WTC11 (cell line): ENCODE data around the gene HDX. TPM values are rescaled to one million over a fixed set of nuclear protein-coding genes. Genes with fewer than 3 reads are reported as not detected.

ENCODE experiments used
- ATAC-seq: fragments of 200-7000 bp; cut with Tn5 transposase; 2 replicates; pipeline ENCODE4 v1.10.0; 2021; ENCODE audit warnings: mild to moderate bottlenecking, moderate library complexity
- CTCF ChIA-PET: fragments of 300-600 bp; sonication (Branson Sonifier 250); formaldehyde crosslinking; loops from one replicate; lab custom pipeline; 2021; ENCODE audit warnings: antibody characterized with exemption; lab: Charles Lee
- POLR2A ChIA-PET: fragments of 350-600 bp; sonication (Branson Sonifier 250); formaldehyde crosslinking; loops from one replicate; lab custom pipeline; 2021; ENCODE audit warnings: antibody characterized with exemption; lab: Charles Lee
- DNase-seq: peaks from one replicate; pipeline ENCODE4 v3.0.0; 2021; ENCODE audit warnings: low spot score
- H3K27ac Mint-ChIP-seq: 2 replicates; pipeline ENCODE4 v1.8.0; 2021; ENCODE audit warnings: mixed read lengths
- H3K27me3 Mint-ChIP-seq: 2 replicates; pipeline ENCODE4 v1.8.0; 2021; ENCODE audit warnings: low read depth, mild to moderate bottlenecking, moderate library complexity, mixed read lengths
- H3K36me3 Mint-ChIP-seq: 2 replicates; pipeline ENCODE4 v1.8.0; 2021; ENCODE audit warnings: mixed read lengths
- H3K4me1 Mint-ChIP-seq: 2 replicates; pipeline ENCODE4 v1.8.0; 2022; ENCODE audit warnings: mixed read lengths
- H3K4me3 Mint-ChIP-seq: 2 replicates; pipeline ENCODE4 v1.8.0; 2021; ENCODE audit warnings: mild to moderate bottlenecking, moderate library complexity, mixed read lengths
- H3K9me3 Mint-ChIP-seq: 2 replicates; pipeline ENCODE4 v1.8.0; 2021; ENCODE audit warnings: mixed read lengths
- EMX1 ChIP-seq: fragments of 250-450 bp; sonication (Bioruptor Pico); IDR thresholded peaks from 2 replicates; pipeline ENCODE4 v1.8.0; 2021; ENCODE audit warnings: mild to moderate bottlenecking
- FOXP1 ChIP-seq: sonication (generic); formaldehyde crosslinking; IDR thresholded peaks from 2 replicates; pipeline ENCODE4 v1.8.0; 2022; ENCODE audit warnings: missing genetic modification reagents, mild to moderate bottlenecking, moderate library complexity, borderline replicate concordance
- GRHL2 ChIP-seq: fragments of 250-450 bp; sonication (Bioruptor Pico); IDR thresholded peaks from 2 replicates; pipeline ENCODE4 v1.8.0; 2022; ENCODE audit warnings: mild to moderate bottlenecking, moderate library complexity; ENCODE audit not compliant: insufficient replicate concordance, severe bottlenecking
- GTF2I ChIP-seq: fragments of 250-450 bp; sonication (Bioruptor Pico); conservative IDR thresholded peaks from 2 replicates; pipeline ENCODE4 v1.4.0; 2021; ENCODE audit warnings: mild to moderate bottlenecking
- MXD4 ChIP-seq: fragments of 250-450 bp; sonication (Bioruptor Pico); IDR thresholded peaks from 2 replicates; pipeline ENCODE4 v1.8.0; 2021; ENCODE audit warnings: mild to moderate bottlenecking, moderate library complexity, borderline replicate concordance
- NR1H2 ChIP-seq: sonication (generic); formaldehyde crosslinking; IDR thresholded peaks from 2 replicates; pipeline ENCODE4 v1.9.0; 2021; ENCODE audit warnings: mild to moderate bottlenecking, moderate library complexity, missing genetic modification reagents
- NR2C2 ChIP-seq: sonication (generic); formaldehyde crosslinking; IDR thresholded peaks from 2 replicates; pipeline ENCODE4 v1.8.0; 2022; ENCODE audit warnings: mild to moderate bottlenecking, missing genetic modification reagents
- OVOL2 ChIP-seq: fragments of 250-450 bp; sonication (Bioruptor Pico); IDR thresholded peaks from 2 replicates; pipeline ENCODE4 v1.9.0; 2021; ENCODE audit warnings: mild to moderate bottlenecking, borderline replicate concordance
- PRDM15 ChIP-seq: sonication (generic); formaldehyde crosslinking; IDR thresholded peaks from 2 replicates; pipeline ENCODE4 v1.8.0; 2022; ENCODE audit warnings: missing genetic modification reagents
- RELA ChIP-seq: sonication (generic); formaldehyde crosslinking; IDR thresholded peaks from 2 replicates; pipeline ENCODE4 v1.8.1; 2022; ENCODE audit warnings: missing genetic modification reagents, mild to moderate bottlenecking, borderline replicate concordance
- SP1 ChIP-seq: sonication (generic); formaldehyde crosslinking; conservative IDR thresholded peaks from 2 replicates; pipeline ENCODE4 v1.8.1; 2022; ENCODE audit warnings: missing genetic modification reagents
- TP53 ChIP-seq: sonication (generic); formaldehyde crosslinking; IDR thresholded peaks from 2 replicates; pipeline ENCODE4 v1.8.1; 2023; ENCODE audit warnings: mild to moderate bottlenecking, missing genetic modification reagents
- ZNF317 ChIP-seq: sonication (generic); formaldehyde crosslinking; IDR thresholded peaks from 2 replicates; pipeline ENCODE4 v1.8.1; 2023; ENCODE audit warnings: low read depth, mild to moderate bottlenecking, moderate library complexity, missing genetic modification reagents, borderline replicate concordance
- ZNF425 ChIP-seq: fragments of 250-450 bp; sonication (Bioruptor Pico); conservative IDR thresholded peaks from 2 replicates; pipeline ENCODE4 v1.9.0; 2021; ENCODE audit warnings: mild to moderate bottlenecking
- total RNA-seq: library from RNA; stranded (reverse); gene quantifications from 3 replicates; pipeline ENCODE4 v1.2.3, GENCODE V29; 2021
- TF ChIP-seq, protein P1 (sequence below): sonication (generic); formaldehyde crosslinking; IDR thresholded peaks from 2 replicates; pipeline ENCODE4 v1.8.1; 2022; ENCODE audit warnings: low read depth, missing genetic modification reagents, borderline replicate concordance
- TF ChIP-seq, protein P2 (sequence below): sonication (generic); formaldehyde crosslinking; IDR thresholded peaks from 2 replicates; pipeline ENCODE4 v1.8.0; 2022; ENCODE audit warnings: mild to moderate bottlenecking, missing genetic modification reagents
- TF ChIP-seq, protein P3 (sequence below): sonication (generic); formaldehyde crosslinking; IDR thresholded peaks from 2 replicates; pipeline ENCODE4 v1.8.1; 2023; ENCODE audit warnings: mild to moderate bottlenecking, missing genetic modification reagents

The HDX gene
- total RNA-seq, 1 experiment from 2014 or later, result 6.3 TPM

DNA sequence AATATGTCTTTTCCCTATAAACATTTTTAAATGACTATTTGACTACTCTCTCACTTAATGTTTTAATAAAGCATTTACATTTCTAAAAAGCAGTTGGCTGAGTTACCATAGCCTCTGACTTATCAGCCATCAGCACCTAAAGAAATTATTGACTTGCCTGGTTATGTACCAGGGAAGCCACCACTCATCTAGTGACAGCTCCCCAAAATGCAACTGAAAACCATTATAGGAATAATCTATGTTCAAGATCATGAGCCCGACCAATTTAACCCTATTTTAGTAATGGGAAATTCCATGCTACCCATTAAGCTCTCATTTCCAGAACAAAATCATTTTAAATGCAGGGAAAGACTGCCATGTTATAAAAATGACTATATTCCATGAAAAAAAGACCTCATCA, 34.4 kb downstream of the HDX start (continued):
- TF ChIP-seq PRDM15 (CRISPR knock-in tag), result no peak
- no peak for TF ChIP-seq GRHL2 (CRISPR knock-in tag)
- TF ChIP-seq, all 79 proteins: peak for 0

DNA sequence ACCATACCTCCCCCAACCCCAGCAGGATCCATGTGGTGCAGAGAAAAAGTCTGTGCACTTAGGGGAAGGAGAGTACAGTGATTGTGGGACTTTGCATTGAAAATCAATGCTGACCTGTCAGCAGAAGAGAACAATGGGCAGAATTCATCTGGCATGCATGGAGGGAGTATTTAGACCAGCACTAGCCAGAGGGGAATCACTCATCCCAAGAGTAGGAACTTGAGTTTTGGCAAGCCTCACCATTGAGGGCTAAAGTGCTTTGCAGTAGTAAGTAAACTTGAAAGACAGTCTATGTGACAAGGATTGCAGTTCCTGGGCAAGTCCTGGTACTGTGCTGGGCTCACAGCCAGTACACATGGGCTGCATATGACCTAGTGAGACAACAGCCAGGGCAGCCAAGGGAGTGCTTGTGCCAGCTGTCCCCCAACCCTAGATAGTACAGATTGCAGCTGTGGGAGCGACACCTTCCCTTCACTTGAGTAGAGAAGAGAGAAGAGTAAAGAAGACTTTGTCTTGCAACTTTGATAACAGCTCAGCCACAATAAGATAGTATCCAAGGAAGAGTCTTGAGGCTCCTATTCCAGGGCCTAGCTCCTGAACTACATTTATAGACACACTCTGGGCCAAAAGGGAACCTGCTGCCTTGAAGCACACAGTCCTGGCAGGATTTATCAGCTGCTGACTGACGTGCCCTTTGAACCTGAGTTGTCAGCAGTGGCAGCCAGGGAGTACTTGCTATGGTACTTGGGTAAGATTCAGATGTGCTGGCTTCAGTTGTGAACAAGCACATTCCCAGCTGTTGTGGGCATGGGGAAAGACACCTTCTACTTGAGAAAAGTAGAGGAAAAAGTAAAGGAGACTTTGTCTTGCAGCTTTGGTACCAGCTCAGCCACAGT, 48.7 kb downstream of the HDX start:
- POLR2A ChIA-PET, result no interaction called here
- CTCF ChIA-PET, result no interaction called here
- no peak overlapping the region; the same call in 1 of the 2 replicates for H3K27ac Mint-ChIP-seq
- no peak for TF ChIP-seq MXD4 (CRISPR knock-in tag)
- H3K4me3 Mint-ChIP-seq, result no peak overlapping the region
- no peak for DNase-seq
- H3K4me1 Mint-ChIP-seq, result peaks cover 25% of the 10 kb centered on the region
- peaks cover 11% of the 10 kb centered on the region; the same call in 1 of the 2 replicates for H3K36me3 Mint-ChIP-seq
- ATAC-seq, result no peak
- H3K9me3 Mint-ChIP-seq, result peaks cover 16% of the 10 kb centered on the region
- H3K27me3 Mint-ChIP-seq, result no peaks in the 10 kb centered on the region

DNA sequence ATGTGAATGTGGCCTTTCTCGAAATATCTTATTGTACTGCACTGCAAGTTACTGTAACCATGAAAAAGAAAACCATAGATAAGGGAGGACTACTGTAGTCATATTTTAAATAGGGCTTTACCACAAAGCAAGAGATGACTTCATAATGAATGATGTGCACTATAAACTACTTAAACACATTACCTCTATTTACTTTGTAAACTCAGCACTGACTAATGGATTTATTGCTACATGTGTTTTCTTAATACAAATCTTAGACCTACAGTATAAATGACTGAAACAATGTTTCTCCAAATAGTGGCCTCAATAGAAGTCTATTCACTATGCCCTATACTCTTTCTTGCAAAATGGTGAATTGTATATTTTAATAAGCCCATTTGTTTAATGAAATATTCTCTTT, 61.1 kb downstream of the HDX start:
- H3K4me1 Mint-ChIP-seq, result no peaks in the 10 kb centered on the region
- peaks cover 30% of the 10 kb centered on the region for H3K36me3 Mint-ChIP-seq
- no peaks in the 10 kb centered on the region; the same call in 1 of the 2 replicates for H3K27me3 Mint-ChIP-seq
- peaks cover 31% of the 10 kb centered on the region for H3K9me3 Mint-ChIP-seq
- no peak overlapping the region for H3K27ac Mint-ChIP-seq
- H3K4me3 Mint-ChIP-seq, result no peak overlapping the region
- POLR2A ChIA-PET, result no interaction called here
- no peak for ATAC-seq
- no peak for DNase-seq
- CTCF ChIA-PET, result no interaction called here
- TF ChIP-seq, protein P1, sequence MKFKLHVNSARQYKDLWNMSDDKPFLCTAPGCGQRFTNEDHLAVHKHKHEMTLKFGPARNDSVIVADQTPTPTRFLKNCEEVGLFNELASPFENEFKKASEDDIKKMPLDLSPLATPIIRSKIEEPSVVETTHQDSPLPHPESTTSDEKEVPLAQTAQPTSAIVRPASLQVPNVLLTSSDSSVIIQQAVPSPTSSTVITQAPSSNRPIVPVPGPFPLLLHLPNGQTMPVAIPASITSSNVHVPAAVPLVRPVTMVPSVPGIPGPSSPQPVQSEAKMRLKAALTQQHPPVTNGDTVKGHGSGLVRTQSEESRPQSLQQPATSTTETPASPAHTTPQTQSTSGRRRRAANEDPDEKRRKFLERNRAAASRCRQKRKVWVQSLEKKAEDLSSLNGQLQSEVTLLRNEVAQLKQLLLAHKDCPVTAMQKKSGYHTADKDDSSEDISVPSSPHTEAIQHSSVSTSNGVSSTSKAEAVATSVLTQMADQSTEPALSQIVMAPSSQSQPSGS (CRISPR knock-in tag), result no peak
- TF ChIP-seq EMX1, result no peak
- TF ChIP-seq, protein P2, sequence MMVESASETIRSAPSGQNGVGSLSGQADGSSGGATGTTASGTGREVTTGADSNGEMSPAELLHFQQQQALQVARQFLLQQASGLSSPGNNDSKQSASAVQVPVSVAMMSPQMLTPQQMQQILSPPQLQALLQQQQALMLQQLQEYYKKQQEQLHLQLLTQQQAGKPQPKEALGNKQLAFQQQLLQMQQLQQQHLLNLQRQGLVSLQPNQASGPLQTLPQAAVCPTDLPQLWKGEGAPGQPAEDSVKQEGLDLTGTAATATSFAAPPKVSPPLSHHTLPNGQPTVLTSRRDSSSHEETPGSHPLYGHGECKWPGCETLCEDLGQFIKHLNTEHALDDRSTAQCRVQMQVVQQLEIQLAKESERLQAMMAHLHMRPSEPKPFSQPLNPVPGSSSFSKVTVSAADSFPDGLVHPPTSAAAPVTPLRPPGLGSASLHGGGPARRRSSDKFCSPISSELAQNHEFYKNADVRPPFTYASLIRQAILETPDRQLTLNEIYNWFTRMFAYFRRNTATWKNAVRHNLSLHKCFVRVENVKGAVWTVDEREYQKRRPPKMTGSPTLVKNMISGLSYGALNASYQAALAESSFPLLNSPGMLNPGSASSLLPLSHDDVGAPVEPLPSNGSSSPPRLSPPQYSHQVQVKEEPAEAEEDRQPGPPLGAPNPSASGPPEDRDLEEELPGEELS, result no peak
- TF ChIP-seq NR2C2 (CRISPR knock-in tag), result no peak
- TF ChIP-seq NR1H2 (CRISPR knock-in tag), result no peak
- TF ChIP-seq, protein P3, sequence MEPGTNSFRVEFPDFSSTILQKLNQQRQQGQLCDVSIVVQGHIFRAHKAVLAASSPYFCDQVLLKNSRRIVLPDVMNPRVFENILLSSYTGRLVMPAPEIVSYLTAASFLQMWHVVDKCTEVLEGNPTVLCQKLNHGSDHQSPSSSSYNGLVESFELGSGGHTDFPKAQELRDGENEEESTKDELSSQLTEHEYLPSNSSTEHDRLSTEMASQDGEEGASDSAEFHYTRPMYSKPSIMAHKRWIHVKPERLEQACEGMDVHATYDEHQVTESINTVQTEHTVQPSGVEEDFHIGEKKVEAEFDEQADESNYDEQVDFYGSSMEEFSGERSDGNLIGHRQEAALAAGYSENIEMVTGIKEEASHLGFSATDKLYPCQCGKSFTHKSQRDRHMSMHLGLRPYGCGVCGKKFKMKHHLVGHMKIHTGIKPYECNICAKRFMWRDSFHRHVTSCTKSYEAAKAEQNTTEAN (CRISPR knock-in tag), result no peak
- no peak for TF ChIP-seq RELA (CRISPR knock-in tag)
- TF ChIP-seq FOXP1 (CRISPR knock-in tag), result no peak
- TF ChIP-seq ZNF317, result no peak
- no peak for TF ChIP-seq OVOL2 (CRISPR knock-in tag)
- no peak for TF ChIP-seq SP1 (CRISPR knock-in tag)
- TF ChIP-seq ZNF425 (CRISPR knock-in tag), result no peak
- TF ChIP-seq PRDM15 (CRISPR knock-in tag), result no peak
- TF ChIP-seq GTF2I, result no peak
- TF ChIP-seq TP53 (CRISPR knock-in tag), result no peak
